COLO668 (cell line): ENCODE data around the gene PNPLA2.
A peak's percentile ranks its signal among the peaks of the same experiment; 100 is the strongest.

Experiments
- DNase-seq: peaks from one replicate; lab custom pipeline; 2025; ENCODE audit not compliant: unreplicated experiment; lab: John Stamatoyannopoulos, UW

PNPLA2 gene

GRCh38 chr11:829847-830294, 11.2 kb downstream of the PNPLA2 start:
- no peak for DNase-seq

GRCh38 chr11:830295-831117, 11.8 kb downstream of the PNPLA2 start:
- DNase-seq, result no peak

- DNase-seq, result peak; percentile 3
Observed at GRCh38 chr11:831118-831864, 12.6 kb downstream of the PNPLA2 start.

- no peak for DNase-seq
Observed at GRCh38 chr11:831961-832528, 13.3 kb downstream of the PNPLA2 start.

GRCh38 chr11:832529-833113, 13.9 kb downstream of the PNPLA2 start, which contains the start of gene CD151:
CD151 (plus strand) TSS chr11:832952; CDS start chr11:836070, 3,118 bp downstream.
- DNase-seq, result peak; percentile 53

- DNase-seq, result peak; percentile 53
Observed at GRCh38 chr11:833114-833791, 14.5 kb downstream of the PNPLA2 start.

GRCh38 chr11:833849-834311, 15.2 kb downstream of the PNPLA2 start:
- no peak for DNase-seq

GRCh38 chr11:834371-835316, 15.9 kb downstream of the PNPLA2 start:
- peak; percentile 59 for DNase-seq

- no peak for DNase-seq
Observed at GRCh38 chr11:836274-836673, 17.6 kb downstream of the PNPLA2 start.

GRCh38 chr11:836700-837099, 18.0 kb downstream of the PNPLA2 start:
- no peak for DNase-seq

- no peak for DNase-seq
Observed at GRCh38 chr11:837189-837989, 18.7 kb downstream of the PNPLA2 start.

- DNase-seq, result no peak
Observed at GRCh38 chr11:837990-838307, 19.2 kb downstream of the PNPLA2 start.

- DNase-seq, result no peak
Observed at GRCh38 chr11:838441-839279, 19.9 kb downstream of the PNPLA2 start.

- no peak for DNase-seq
Observed at GRCh38 chr11:839280-839623, 20.5 kb downstream of the PNPLA2 start.

GRCh38 chr11:839875-840617, 21.3 kb downstream of the PNPLA2 start:
- no peak for DNase-seq

GRCh38 chr11:841981-842369, 23.3 kb downstream of the PNPLA2 start:
- DNase-seq, result no peak

- peak; percentile 77 for DNase-seq
Observed at GRCh38 chr11:842370-843002, 23.8 kb downstream of the PNPLA2 start, which contains the start of the genes POLR2L and TSPAN4. POLR2L (minus strand) TSS chr11:842529; CDS start chr11:842508, 21 bp downstream. TSPAN4 (plus strand) TSS chr11:842852; CDS start chr11:850305, 7,453 bp downstream.
